Hepatocyte (in vitro differentiated cells): Measurements from ENCODE around the gene HS3ST5. TPM values are rescaled to one million over a fixed set of nuclear protein-coding genes. Genes with fewer than 3 reads are reported as not detected.
A peak's percentile ranks its signal among the peaks of the same experiment; 100 is the strongest.

Source experiments
- DNase-seq: peaks from one replicate; pipeline ENCODE4 v3.0.0-alpha.2; 2016; ENCODE audit warnings: low spot score
- H2AFZ ChIP-seq: fragments of 200-600 bp; sonication (generic); 2 replicates; pipeline ENCODE4 v1.6.0; 2016; ENCODE audit warnings: antibody characterized with exemption, mild to moderate bottlenecking
- H3K27ac ChIP-seq: fragments of 200-600 bp; sonication (generic); 2 replicates; pipeline ENCODE4 v1.5.1; 2016; ENCODE audit warnings: mild to moderate bottlenecking
- H3K27me3 ChIP-seq: fragments of 200-600 bp; sonication (generic); 2 replicates; pipeline ENCODE4 v1.6.1; 2016
- H3K36me3 ChIP-seq: fragments of 200-600 bp; sonication (generic); replicated peaks from 2 replicates; pipeline ENCODE4 v1.5.1; 2016; ENCODE audit warnings: low read depth; ENCODE audit not compliant: insufficient read depth
- H3K4me1 ChIP-seq: fragments of 200-600 bp; sonication (generic); 2 replicates; pipeline ENCODE4 v1.5.1; 2016; ENCODE audit warnings: mild to moderate bottlenecking, moderate library complexity; ENCODE audit not compliant: insufficient read depth
- H3K4me2 ChIP-seq: fragments of 200-600 bp; sonication (generic); 2 replicates; pipeline ENCODE4 v1.6.0; 2016
- H3K4me3 ChIP-seq: fragments of 200-600 bp; sonication (generic); 2 replicates; pipeline ENCODE4 v1.5.1; 2016; ENCODE audit warnings: mild to moderate bottlenecking
- H3K79me2 ChIP-seq: fragments of 200-600 bp; sonication (generic); 2 replicates; pipeline ENCODE4 v1.6.0; 2017; ENCODE audit warnings: mild to moderate bottlenecking
- H3K9me2 ChIP-seq: fragments of 200-600 bp; sonication (generic); replicated peaks from 2 replicates; pipeline ENCODE4 v1.6.0; 2017; ENCODE audit warnings: mild to moderate bottlenecking; ENCODE audit not compliant: insufficient read depth
- H3K9me3 ChIP-seq: fragments of 200-600 bp; sonication (generic); 2 replicates; pipeline ENCODE4 v1.5.1; 2016; ENCODE audit warnings: low read depth, mild to moderate bottlenecking
- H4K20me1 ChIP-seq: fragments of 200-600 bp; sonication (generic); 2 replicates; pipeline ENCODE4 v1.6.0; 2016; ENCODE audit warnings: mild to moderate bottlenecking; ENCODE audit not compliant: insufficient read depth, poor library complexity, severe bottlenecking
- EZH2 ChIP-seq: fragments of 200-600 bp; sonication (generic); IDR thresholded peaks from 2 replicates; pipeline ENCODE4 v1.6.1; 2016; ENCODE audit warnings: antibody characterized with exemption, mild to moderate bottlenecking, borderline replicate concordance
- EZH2phosphoT487 ChIP-seq: fragments of 200-600 bp; sonication (generic); IDR thresholded peaks from one replicate; pipeline ENCODE4 v1.6.1; 2018; ENCODE audit warnings: antibody characterized with exemption, mild to moderate bottlenecking, low read depth, moderate library complexity; ENCODE audit not compliant: unreplicated experiment, severe bottlenecking
- WGBS: methylation state at CpG from one replicate; pipeline ENCODE4 v1.1.6; 2016; ENCODE audit warnings: low lambda C conversion rate; ENCODE audit errors: missing lambda C conversion rate; 5-methylcytosine and 5-hydroxymethylcytosine counted together
- polyA plus RNA-seq: library from polyadenylated mRNA; unstranded; fragments of >200 nt; fragmentation: Nextera tagmentation; extraction: Ambion mirVana; gene quantifications from 2 replicates; pipeline ENCODE4 v1.2.1, GENCODE V29; 2016
- total RNA-seq: library from RNA; depleted of rRNA; stranded (reverse); fragments of >200 nt; gene quantifications from 2 replicates; pipeline ENCODE4 v1.2.3, GENCODE V29; 2014
- TF ChIP-seq, protein P1 (sequence below): fragments of 200-600 bp; sonication (generic); IDR thresholded peaks from 2 replicates; pipeline ENCODE4 v1.5.1; 2016; ENCODE audit warnings: antibody characterized with exemption, mild to moderate bottlenecking; ENCODE audit not compliant: poor library complexity

The HS3ST5 gene
- total and polyA plus RNA-seq, 2 experiments from 2014 or later = 0.73 to 1.4 TPM

GRCh38 chr6:114033606-114034005 lies 309.2 kb downstream of the HS3ST5 start:
- no peak overlapping the region for H2AFZ ChIP-seq
- no peaks in the 10 kb centered on the region for H3K36me3 ChIP-seq
- no peaks in the 10 kb centered on the region for H3K4me1 ChIP-seq
- no peaks in the 10 kb centered on the region for H3K79me2 ChIP-seq
- H3K9me2 ChIP-seq = no peaks in the 10 kb centered on the region
- H3K4me2 ChIP-seq = no peak overlapping the region
- H3K27ac ChIP-seq = no peak overlapping the region
- no peak for TF ChIP-seq EZH2
- DNase-seq = no peak
- no peaks in the 10 kb centered on the region for H4K20me1 ChIP-seq
- no peaks in the 10 kb centered on the region for H3K9me3 ChIP-seq
- no peaks in the 10 kb centered on the region for H3K27me3 ChIP-seq
- H3K4me3 ChIP-seq = no peak overlapping the region

- DNase-seq = no peak
- H3K27me3 ChIP-seq = no peaks in the 10 kb centered on the region
- H3K79me2 ChIP-seq = no peaks in the 10 kb centered on the region
- no peaks in the 10 kb centered on the region for H3K36me3 ChIP-seq
- H3K9me2 ChIP-seq = no peaks in the 10 kb centered on the region
- no peak overlapping the region for H2AFZ ChIP-seq
- TF ChIP-seq EZH2 = no peak
- TF ChIP-seq EZH2phosphoT487 = no peak
- TF ChIP-seq, protein P1, sequence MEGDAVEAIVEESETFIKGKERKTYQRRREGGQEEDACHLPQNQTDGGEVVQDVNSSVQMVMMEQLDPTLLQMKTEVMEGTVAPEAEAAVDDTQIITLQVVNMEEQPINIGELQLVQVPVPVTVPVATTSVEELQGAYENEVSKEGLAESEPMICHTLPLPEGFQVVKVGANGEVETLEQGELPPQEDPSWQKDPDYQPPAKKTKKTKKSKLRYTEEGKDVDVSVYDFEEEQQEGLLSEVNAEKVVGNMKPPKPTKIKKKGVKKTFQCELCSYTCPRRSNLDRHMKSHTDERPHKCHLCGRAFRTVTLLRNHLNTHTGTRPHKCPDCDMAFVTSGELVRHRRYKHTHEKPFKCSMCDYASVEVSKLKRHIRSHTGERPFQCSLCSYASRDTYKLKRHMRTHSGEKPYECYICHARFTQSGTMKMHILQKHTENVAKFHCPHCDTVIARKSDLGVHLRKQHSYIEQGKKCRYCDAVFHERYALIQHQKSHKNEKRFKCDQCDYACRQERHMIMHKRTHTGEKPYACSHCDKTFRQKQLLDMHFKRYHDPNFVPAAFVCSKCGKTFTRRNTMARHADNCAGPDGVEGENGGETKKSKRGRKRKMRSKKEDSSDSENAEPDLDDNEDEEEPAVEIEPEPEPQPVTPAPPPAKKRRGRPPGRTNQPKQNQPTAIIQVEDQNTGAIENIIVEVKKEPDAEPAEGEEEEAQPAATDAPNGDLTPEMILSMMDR = no peak
- H3K27ac ChIP-seq = no peak overlapping the region
- H3K4me3 ChIP-seq = no peak overlapping the region
- H3K4me1 ChIP-seq = no peaks in the 10 kb centered on the region
- no peaks in the 10 kb centered on the region for H3K9me3 ChIP-seq
- no peaks in the 10 kb centered on the region for H4K20me1 ChIP-seq
- no peak overlapping the region for H3K4me2 ChIP-seq
- 41% methylated on average over 3 of the region's 3 CpGs for WGBS
Observed at GRCh38 chr6:114032721-114033120, 310.1 kb downstream of the HS3ST5 start.

DNA sequence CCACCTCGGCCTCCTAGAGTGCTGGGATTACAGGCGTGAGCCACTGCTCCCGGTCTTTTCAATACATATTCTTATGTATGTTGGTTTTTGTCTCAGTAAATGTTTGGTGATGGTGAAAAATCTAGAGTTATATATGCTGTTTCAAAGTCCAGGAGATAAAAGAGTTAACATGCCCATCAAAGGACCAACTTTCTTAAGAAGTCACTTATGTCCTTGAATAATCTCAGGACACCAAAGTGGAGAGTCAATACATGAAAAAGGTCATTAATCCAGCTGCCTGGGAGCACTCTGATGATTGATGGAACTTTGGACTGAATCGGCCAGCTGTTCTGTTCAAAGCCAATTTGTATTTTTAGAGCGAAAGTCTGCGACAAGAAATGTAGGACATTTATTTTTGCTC lies 312.1 kb downstream of the HS3ST5 start:
- no peak for DNase-seq
- WGBS = 60% methylated on average over 6 of the region's 6 CpGs
- H3K27ac ChIP-seq = no peak overlapping the region
- H3K4me3 ChIP-seq = no peak overlapping the region
- H3K4me1 ChIP-seq = no peaks in the 10 kb centered on the region
- H3K4me2 ChIP-seq = no peak overlapping the region
- no peaks in the 10 kb centered on the region for H4K20me1 ChIP-seq
- H3K36me3 ChIP-seq = no peaks in the 10 kb centered on the region
- TF ChIP-seq EZH2phosphoT487 = peak; percentile 59
- TF ChIP-seq, protein P1 = no peak
- no peaks in the 10 kb centered on the region for H3K9me2 ChIP-seq
- H2AFZ ChIP-seq = no peak overlapping the region
- H3K27me3 ChIP-seq = no peaks in the 10 kb centered on the region
- no peaks in the 10 kb centered on the region for H3K9me3 ChIP-seq
- H3K79me2 ChIP-seq = no peaks in the 10 kb centered on the region

DNA sequence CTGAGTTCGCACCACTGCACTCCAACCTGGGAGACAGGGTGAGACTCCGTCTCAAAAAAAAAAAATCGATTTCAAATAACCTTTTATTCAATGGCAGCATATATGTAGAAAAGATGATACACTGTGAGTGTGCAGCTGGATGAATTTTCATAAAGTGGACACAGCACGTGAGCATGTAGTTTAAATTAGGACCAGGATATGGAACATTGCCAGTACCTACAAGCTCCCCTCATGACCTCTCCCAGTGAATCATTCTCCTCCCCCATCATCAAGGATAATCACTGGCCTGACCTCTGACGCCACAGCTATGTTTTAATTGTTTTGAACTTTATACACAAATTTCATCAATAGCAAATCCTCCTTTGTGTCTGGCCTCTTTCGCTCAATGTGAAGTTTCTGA lies 318.1 kb downstream of the HS3ST5 start:
- no peak overlapping the region for H3K4me2 ChIP-seq
- no peaks in the 10 kb centered on the region for H3K9me2 ChIP-seq
- no peaks in the 10 kb centered on the region for H3K27me3 ChIP-seq
- no peaks in the 10 kb centered on the region for H3K36me3 ChIP-seq
- H4K20me1 ChIP-seq = no peaks in the 10 kb centered on the region
- no peak for DNase-seq
- 96% methylated on average over 6 of the region's 6 CpGs for WGBS
- TF ChIP-seq EZH2phosphoT487 = no peak
- TF ChIP-seq EZH2 = no peak
- TF ChIP-seq, protein P1 = no peak
- H3K27ac ChIP-seq = no peak overlapping the region
- H3K9me3 ChIP-seq = no peaks in the 10 kb centered on the region
- H2AFZ ChIP-seq = no peak overlapping the region
- H3K4me1 ChIP-seq = no peaks in the 10 kb centered on the region
- no peaks in the 10 kb centered on the region for H3K79me2 ChIP-seq
- no peak overlapping the region for H3K4me3 ChIP-seq
